ENCODE measurements around the gene PRKN. TPM values are rescaled to one million over a fixed set of nuclear protein-coding genes. Genes with fewer than 3 reads are reported as not detected.

Gene PRKN
- total RNA-seq, 2 donors from 2014 or later, result 15.7 to 19.3 TPM

- Histone ChIP-seq H3K27ac (no peak overlapping the region), H3K4me1 (peaks cover 0 to 6% of the 10 kb centered on the region in 2 donors), H3K27me3 (no peaks in the 10 kb centered on the region), H3K4me3 (no peak overlapping the region), H3K9me3 (no peaks in the 10 kb centered on the region), H3K36me3 (no peaks in the 10 kb centered on the region)
- TF ChIP-seq CTCF (IDR thresholded peaks at IDR 0.05), result no peak
- DNase-seq (ENCODE audit: low spot score), result no peak
These were observed 1421.7 kb downstream of the PRKN start for GRCh38 chr6:161305860-161306259.

DNA sequence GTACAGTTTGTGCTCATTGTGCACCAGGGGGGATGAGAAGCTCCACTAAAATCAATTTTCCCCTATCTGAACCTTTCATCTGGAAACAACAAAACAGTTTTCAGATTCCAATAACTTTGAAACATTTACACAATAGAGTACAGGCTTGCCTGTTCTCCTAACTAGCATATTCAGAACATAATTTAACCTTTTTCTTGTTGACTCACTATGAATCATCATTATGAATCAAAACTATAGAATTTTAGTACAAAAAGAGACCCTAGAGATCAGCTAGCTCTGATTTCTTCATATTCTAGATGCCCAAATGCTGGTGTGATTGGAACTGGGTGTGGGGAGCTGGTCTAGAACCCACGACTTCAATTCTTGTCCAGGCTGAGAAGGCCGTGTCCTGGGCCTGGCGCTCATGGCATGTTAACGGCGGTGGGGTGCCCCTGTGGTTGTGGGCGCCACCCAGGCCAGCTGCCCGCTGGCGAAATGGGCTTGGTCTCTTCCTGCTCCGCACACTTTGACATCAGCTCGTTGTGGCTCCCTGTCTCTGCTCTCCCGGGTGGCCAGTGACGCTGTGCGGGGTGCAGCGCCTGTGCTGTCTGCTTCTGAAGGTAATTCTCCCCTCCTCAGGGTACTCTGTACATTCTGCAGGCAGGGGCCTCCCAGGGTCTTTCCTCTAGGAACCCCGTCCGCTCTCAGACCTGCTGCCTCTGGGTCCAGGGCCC is 1423.8 kb downstream of the PRKN start:
- no peaks in the 10 kb centered on the region for H3K27me3 ChIP-seq
- no peak overlapping the region for H3K27ac ChIP-seq
- peaks cover 0 to 6% of the 10 kb centered on the region in 2 donors for H3K4me1 ChIP-seq
- no peak overlapping the region for H3K4me3 ChIP-seq
- no peaks in the 10 kb centered on the region for H3K9me3 ChIP-seq
- no peaks in the 10 kb centered on the region for H3K36me3 ChIP-seq
- TF ChIP-seq CTCF (IDR thresholded peaks at IDR 0.05), result no peak
- DNase-seq (ENCODE audit: low spot score), result no peak

DNA sequence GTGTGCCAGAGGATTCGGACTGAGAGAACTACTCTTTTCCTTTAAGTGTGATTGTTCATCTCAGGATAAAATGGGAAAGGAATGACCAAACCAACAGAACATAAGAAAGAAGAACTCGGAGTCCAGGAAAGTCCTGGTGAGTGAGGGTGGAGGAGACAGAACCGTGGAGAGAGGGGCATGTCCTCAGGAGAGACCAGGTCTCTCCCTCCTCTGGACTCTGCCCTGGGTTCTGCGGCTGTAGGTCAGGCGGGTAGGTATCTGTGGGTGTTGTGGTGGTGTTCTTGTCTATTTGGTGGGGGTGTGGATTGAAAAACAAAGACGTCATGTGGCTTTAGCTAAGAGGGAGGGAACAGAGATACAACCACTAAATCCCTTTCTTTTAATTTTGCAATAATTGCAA is 1424.6 kb downstream of the PRKN start:
- no peaks in the 10 kb centered on the region for H3K9me3 ChIP-seq

GRCh38 chr6:161301338-161301737 is 1426.2 kb downstream of the PRKN start:
- H3K4me3 ChIP-seq, result no peak overlapping the region
- H3K27ac ChIP-seq, result no peak overlapping the region
- peaks cover 0 to 6% of the 10 kb centered on the region in 2 donors for H3K4me1 ChIP-seq
- no peak for TF ChIP-seq CTCF (IDR thresholded peaks at IDR 0.05)
- H3K9me3 ChIP-seq, result no peaks in the 10 kb centered on the region
- H3K27me3 ChIP-seq, result no peaks in the 10 kb centered on the region
- no peaks in the 10 kb centered on the region for H3K36me3 ChIP-seq
- DNase-seq (ENCODE audit: low spot score), result peak; percentile 62

More for the DNA sequence above, 1424.6 kb downstream of the PRKN start:
- no peak for DNase-seq (ENCODE audit: low spot score)
- H3K4me1 ChIP-seq, result peaks cover 0 to 6% of the 10 kb centered on the region in 2 donors
- H3K27me3 ChIP-seq, result no peaks in the 10 kb centered on the region
- H3K27ac ChIP-seq, result no peak overlapping the region
- no peak for TF ChIP-seq CTCF (IDR thresholded peaks at IDR 0.05)
- H3K36me3 ChIP-seq, result no peaks in the 10 kb centered on the region
- H3K4me3 ChIP-seq, result no peak overlapping the region

DNA sequence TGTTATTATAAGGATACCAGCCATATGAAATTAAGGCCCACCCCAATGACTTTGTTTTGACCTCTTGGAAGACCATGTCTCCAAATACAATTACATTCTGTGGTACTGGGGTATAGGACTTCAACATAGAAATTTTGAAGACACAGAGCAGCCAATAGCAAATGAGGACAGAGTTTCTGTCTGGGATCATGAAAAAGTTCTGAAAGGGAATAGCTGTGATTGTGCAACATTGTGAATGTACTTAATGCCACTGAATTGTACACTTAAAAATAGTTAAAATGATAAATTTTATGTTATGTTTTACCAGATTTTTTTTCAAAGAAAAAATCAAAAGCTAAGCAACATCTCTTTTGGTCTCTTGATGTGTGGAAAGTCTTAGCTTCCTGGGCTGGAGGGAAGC is 1426.7 kb downstream of the PRKN start:
- H3K9me3 ChIP-seq, result no peaks in the 10 kb centered on the region
- peaks cover 0 to 6% of the 10 kb centered on the region in 2 donors for H3K4me1 ChIP-seq
- no peak for DNase-seq (ENCODE audit: low spot score)
- H3K27ac ChIP-seq, result no peak overlapping the region
- no peaks in the 10 kb centered on the region for H3K27me3 ChIP-seq
- no peak for TF ChIP-seq CTCF (IDR thresholded peaks at IDR 0.05)
- no peak overlapping the region for H3K4me3 ChIP-seq
- H3K36me3 ChIP-seq, result no peaks in the 10 kb centered on the region

- no peak overlapping the region for H3K27ac ChIP-seq
- H3K9me3 ChIP-seq, result no peaks in the 10 kb centered on the region
- no peak for DNase-seq (ENCODE audit: low spot score)
- H3K4me3 ChIP-seq, result no peak overlapping the region
- no peaks in the 10 kb centered on the region for H3K36me3 ChIP-seq
- TF ChIP-seq CTCF (IDR thresholded peaks at IDR 0.05), result no peak
- H3K4me1 ChIP-seq, result peaks cover 0 to 6% of the 10 kb centered on the region in 2 donors
- H3K27me3 ChIP-seq, result no peaks in the 10 kb centered on the region
These were observed 1427.8 kb downstream of the PRKN start for GRCh38 chr6:161299726-161300125.
